RWPE2 (cell line): ENCODE results near the gene NEURL1B.

ENCODE experiments used
- ATAC-seq: fragments of 200-7000 bp; cut with Tn5 transposase; 3 replicates; pipeline ENCODE4 v1.9.1; 2021; ENCODE audit warnings: low read depth
- DNase-seq: peaks from one replicate; pipeline ENCODE4 v3.0.0-alpha.2; 2020; ENCODE audit warnings: low spot score
- H3K27ac ChIP-seq: fragments of 450-650 bp; 2 replicates; pipeline ENCODE4 v1.5.1; 2017; ENCODE audit warnings: mild to moderate bottlenecking; ENCODE audit not compliant: poor library complexity, severe bottlenecking
- H3K27me3 ChIP-seq: fragments of 250-450 bp; sonication (Bioruptor Pico); 2 replicates; pipeline ENCODE4 v1.5.1; 2021; ENCODE audit warnings: mild to moderate bottlenecking, moderate library complexity; ENCODE audit not compliant: insufficient read depth, poor library complexity, severe bottlenecking
- H3K36me3 ChIP-seq: fragments of 250-450 bp; sonication (Bioruptor Pico); 2 replicates; pipeline ENCODE4 v1.5.1; 2020; ENCODE audit warnings: low read depth, mild to moderate bottlenecking, moderate library complexity
- H3K4me1 ChIP-seq: fragments of 250-450 bp; sonication (Bioruptor Pico); 2 replicates; pipeline ENCODE4 v1.5.1; 2021; ENCODE audit warnings: mild to moderate bottlenecking, moderate library complexity; ENCODE audit not compliant: insufficient read depth, poor library complexity, severe bottlenecking
- H3K4me3 ChIP-seq: fragments of 250-450 bp; sonication (Bioruptor Pico); 2 replicates; pipeline ENCODE4 v1.5.1; 2021; ENCODE audit warnings: mild to moderate bottlenecking, moderate library complexity; ENCODE audit not compliant: severe bottlenecking
- H3K9me3 ChIP-seq: fragments of 250-450 bp; sonication (Bioruptor Pico); 2 replicates; pipeline ENCODE4 v1.5.1; 2021; ENCODE audit warnings: mild to moderate bottlenecking, moderate library complexity; ENCODE audit not compliant: severe bottlenecking
- TF ChIP-seq, protein P1 (sequence below): fragments of 450-650 bp; IDR thresholded peaks from one replicate; pipeline ENCODE4 v1.5.1; 2017; ENCODE audit warnings: mild to moderate bottlenecking, moderate library complexity; ENCODE audit not compliant: poor library complexity, severe bottlenecking

The NEURL1B gene

DNA sequence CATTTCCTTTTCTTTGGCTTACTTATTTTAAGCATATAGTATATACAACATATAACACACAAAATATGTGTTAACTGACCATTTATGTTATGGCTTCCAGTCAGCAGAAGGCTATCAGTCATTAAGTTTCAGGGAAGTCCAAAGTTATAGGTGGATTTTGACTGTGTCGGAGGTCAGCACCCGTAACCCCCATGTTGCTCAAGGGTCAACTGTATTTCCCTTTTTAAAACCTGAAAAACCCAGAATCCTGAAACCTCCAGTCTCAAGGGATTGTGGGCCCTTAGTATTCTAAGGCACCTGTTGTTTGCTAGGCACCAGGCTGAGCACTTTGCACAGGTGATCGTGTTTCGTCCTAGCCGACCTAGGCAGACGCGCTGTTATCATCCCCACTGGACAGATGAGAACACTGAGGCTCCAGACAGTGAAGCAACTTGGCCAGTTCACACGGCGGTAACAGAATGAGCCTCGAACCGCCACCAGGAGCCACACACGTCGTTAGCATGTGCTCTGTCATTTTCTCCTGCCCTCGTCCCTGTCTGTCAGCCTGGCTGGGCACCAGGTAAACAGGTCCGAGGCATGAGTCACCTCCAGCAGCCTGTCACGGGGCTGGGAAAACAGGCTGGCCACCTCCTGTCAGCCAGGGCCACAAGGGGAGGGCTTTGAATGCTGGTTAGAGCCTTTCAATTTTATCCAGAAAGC, 90.1 kb downstream of the NEURL1B start:
- Histone ChIP-seq H3K9me3 (no peaks in the 10 kb centered on the region), H3K27me3 (no peaks in the 10 kb centered on the region), H3K27ac (peak overlapping the region; percentile 97), H3K4me1 (peaks cover 24% of the 10 kb centered on the region), H3K36me3 (no peaks in the 10 kb centered on the region), H3K4me3 (no peak overlapping the region)
- ATAC-seq (peak; percentile 43), DNase-seq (peak; percentile 83)
- TF ChIP-seq, protein P1, sequence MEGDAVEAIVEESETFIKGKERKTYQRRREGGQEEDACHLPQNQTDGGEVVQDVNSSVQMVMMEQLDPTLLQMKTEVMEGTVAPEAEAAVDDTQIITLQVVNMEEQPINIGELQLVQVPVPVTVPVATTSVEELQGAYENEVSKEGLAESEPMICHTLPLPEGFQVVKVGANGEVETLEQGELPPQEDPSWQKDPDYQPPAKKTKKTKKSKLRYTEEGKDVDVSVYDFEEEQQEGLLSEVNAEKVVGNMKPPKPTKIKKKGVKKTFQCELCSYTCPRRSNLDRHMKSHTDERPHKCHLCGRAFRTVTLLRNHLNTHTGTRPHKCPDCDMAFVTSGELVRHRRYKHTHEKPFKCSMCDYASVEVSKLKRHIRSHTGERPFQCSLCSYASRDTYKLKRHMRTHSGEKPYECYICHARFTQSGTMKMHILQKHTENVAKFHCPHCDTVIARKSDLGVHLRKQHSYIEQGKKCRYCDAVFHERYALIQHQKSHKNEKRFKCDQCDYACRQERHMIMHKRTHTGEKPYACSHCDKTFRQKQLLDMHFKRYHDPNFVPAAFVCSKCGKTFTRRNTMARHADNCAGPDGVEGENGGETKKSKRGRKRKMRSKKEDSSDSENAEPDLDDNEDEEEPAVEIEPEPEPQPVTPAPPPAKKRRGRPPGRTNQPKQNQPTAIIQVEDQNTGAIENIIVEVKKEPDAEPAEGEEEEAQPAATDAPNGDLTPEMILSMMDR = no peak

DNA sequence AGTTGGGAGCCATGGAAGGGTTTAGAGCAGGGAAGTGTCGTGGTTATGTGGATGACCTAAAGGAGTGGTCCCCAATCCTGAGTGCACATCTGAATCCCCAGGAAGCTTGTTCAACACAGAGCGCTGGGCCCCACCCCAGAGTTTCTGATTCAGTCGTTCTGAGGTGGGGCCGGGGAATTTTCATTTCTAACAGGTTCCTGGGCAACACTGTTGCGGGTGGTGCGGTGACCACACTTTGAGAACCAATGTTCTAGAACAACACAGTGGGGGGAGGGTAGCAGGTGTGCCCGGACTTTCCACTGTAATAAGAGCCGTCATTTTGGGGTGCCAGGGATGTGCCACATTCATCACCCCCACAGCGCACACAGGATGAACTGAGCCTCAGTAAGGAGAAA, 90.6 kb downstream of the NEURL1B start:
- no peak overlapping the region for H3K4me3 ChIP-seq
- peak overlapping the region; percentile 97 for H3K27ac ChIP-seq
- no peak for DNase-seq
- peaks cover 24% of the 10 kb centered on the region for H3K4me1 ChIP-seq
- no peak for ATAC-seq
- no peaks in the 10 kb centered on the region for H3K36me3 ChIP-seq
- TF ChIP-seq, protein P1 = no peak
- no peaks in the 10 kb centered on the region for H3K27me3 ChIP-seq
- no peaks in the 10 kb centered on the region for H3K9me3 ChIP-seq

DNA sequence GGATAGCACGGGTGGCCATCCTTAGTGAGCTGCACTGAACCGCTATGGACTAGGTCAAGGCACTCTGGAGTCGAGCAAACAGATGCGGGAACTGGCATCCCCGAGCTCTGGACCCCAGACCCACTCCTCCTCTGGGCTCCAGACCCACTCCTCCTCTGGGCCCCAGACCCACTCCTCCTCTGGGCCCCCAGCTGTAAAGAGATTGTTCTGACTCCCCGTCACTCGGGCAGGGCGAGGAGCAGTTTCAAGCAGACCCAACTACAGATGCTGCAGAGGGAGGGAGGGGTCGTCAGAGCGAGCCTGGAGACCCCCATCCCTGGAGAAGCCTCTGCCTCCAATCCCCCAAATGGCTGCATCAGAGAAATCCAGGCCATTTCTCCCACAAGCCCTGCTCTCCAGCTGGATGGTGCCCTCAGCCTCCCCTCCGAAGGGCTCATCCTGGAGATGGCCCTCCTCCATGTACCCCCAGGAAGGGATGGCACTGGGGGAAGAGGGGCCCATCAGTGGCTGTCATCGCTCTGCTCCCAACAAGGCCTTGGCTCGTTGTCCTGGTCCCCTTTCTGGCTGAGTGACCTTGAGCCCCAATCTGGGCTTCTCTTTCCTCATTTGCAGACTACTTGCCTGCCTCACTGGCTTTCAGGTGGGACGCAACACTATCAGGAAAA, 91.3 kb downstream of the NEURL1B start:
- Histone ChIP-seq H3K27me3 (no peaks in the 10 kb centered on the region), H3K36me3 (no peaks in the 10 kb centered on the region), H3K4me1 (peaks cover 24% of the 10 kb centered on the region), H3K9me3 (no peaks in the 10 kb centered on the region), H3K4me3 (no peak overlapping the region), H3K27ac (peak overlapping the region; percentile 97)
- TF ChIP-seq, protein P1 = no peak
- DNase-seq = peak; percentile 64
- no peak for ATAC-seq

DNA sequence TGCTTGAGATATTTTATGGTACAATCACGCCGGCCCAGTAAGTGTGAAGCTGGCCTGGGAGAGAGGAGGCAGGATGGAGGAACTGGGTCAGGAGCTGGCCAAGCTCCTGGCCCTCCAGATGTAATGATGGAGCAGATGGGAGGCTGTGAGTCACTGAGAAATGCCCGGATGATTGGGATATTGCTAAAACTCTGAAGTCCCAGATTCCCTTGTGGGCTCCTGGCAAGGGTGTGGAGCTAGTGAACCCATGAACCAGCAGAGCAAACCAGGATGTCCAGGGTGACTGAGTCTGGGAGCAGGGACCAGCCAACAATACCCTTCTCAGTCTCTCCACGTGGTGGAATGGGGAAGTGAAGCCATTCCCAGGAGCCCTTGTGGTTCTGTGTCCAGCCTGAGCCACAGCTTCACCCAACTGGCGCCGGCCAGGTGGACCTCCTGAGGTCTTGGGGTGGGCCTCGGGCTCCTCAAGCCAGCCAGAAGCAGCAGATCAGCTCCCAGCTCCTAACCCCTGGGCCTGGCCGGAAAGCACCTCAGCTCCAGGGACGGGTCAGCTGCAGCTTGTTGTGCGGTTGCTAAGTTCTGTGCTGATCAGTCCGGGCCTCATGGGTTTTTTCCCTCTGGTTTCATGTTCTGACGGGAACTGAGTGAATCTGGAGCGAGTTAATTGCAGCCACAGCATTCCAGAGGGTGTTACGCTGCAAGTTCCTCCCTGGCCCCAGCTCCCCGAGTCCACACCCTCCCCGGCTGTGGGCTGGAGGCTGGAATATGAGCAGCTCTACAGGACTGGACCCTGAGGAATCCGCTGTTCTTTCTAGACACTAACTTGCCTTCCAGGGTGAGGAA, 92.3 kb downstream of the NEURL1B start:
- Histone ChIP-seq H3K27ac (peak overlapping the region; percentile 97), H3K36me3 (no peaks in the 10 kb centered on the region), H3K4me3 (no peak overlapping the region), H3K27me3 (no peaks in the 10 kb centered on the region), H3K9me3 (no peaks in the 10 kb centered on the region), H3K4me1 (peaks cover 24% of the 10 kb centered on the region)
- TF ChIP-seq, protein P1 = no peak
- DNase-seq = peak; percentile 96
- peak; percentile 96 for ATAC-seq
